Subcutaneous adipose tissue (tissue), 4 donors: ENCODE measurements around the gene TMEM100. TPM values are rescaled to one million over a fixed set of nuclear protein-coding genes. Genes with fewer than 3 reads are reported as not detected.

Experiments
- total RNA-seq, 4 donors: library from RNA; depleted of rRNA; stranded (reverse); fragments of >200 nt; gene quantifications; one replicate each; pipeline ENCODE4 v1.1.0, GENCODE V29; 2016
- TF ChIP-seq, protein P1 (sequence below): fragments of 450-650 bp; IDR thresholded peaks from one replicate; pipeline ENCODE4 v1.5.1; 2016; ENCODE audit warnings: low read depth, mild to moderate bottlenecking, control low read depth, antibody characterized with exemption, moderate library complexity

TMEM100 gene, protein sequence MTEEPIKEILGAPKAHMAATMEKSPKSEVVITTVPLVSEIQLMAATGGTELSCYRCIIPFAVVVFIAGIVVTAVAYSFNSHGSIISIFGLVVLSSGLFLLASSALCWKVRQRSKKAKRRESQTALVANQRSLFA
- 10 to 100 TPM; 17.4 to 67.6 (median 43.2) TPM for total RNA-seq

DNA sequence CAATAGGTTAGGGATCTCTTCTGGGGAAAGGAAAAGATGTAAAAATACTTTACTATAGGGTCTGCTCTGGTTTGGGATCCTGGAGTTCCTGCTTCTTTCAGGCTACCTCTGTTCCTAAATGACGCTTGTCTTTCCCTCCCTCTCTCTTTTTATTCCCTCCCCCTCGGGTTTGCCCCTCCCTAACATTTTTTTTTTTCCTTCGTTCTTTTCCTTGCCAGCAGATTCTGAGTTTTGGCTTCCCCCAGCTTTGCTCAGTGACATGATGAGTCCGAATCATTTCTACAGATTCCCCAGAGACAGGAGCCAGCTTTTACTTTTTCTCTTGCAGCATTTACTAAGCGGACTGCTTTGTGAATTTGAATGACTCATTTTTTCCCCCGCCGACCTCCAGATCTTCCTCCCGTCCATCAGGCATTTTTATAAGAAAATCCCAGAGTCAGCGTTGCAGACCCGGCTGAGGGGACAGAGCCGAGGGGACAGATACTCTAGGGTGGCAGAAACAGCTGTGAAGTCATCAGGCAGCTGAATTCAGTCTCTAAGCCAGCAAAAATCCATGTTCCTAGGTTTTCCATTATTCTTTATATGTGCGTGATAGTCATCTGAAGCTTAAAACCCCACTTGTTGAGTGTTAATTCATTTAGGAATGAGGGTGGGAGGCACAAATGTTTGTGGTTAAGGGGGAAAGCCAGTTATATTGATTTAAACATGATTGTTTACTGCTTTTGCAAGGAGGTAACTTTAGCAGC is at the start of gene TMEM100:
Gene TMEM100 (minus strand): TSS at position 123 of the 746 bp plus-strand sequence. CDS start 1,794 bp downstream, outside the sequence.
- TF ChIP-seq, protein P1, sequence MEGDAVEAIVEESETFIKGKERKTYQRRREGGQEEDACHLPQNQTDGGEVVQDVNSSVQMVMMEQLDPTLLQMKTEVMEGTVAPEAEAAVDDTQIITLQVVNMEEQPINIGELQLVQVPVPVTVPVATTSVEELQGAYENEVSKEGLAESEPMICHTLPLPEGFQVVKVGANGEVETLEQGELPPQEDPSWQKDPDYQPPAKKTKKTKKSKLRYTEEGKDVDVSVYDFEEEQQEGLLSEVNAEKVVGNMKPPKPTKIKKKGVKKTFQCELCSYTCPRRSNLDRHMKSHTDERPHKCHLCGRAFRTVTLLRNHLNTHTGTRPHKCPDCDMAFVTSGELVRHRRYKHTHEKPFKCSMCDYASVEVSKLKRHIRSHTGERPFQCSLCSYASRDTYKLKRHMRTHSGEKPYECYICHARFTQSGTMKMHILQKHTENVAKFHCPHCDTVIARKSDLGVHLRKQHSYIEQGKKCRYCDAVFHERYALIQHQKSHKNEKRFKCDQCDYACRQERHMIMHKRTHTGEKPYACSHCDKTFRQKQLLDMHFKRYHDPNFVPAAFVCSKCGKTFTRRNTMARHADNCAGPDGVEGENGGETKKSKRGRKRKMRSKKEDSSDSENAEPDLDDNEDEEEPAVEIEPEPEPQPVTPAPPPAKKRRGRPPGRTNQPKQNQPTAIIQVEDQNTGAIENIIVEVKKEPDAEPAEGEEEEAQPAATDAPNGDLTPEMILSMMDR = no peak

DNA sequence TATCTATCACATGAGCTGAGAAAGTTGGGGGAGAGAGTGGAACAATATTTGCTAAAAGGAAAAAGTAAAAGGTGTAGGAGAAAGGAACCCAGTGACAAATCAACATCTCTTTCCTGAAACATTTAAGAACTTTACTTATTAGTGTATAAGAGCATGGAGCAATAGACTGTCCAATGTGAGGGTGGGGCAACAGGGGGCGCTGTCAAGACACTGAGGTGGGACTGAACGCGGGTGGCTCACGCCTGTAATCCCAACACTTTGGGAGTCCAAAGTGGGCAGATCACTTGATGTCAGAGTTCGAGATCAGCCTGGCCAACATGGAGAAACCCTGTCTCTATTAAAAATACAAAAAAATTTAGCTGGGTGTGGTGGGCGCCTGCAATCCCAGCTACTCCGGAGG is 49.4 kb upstream of the TMEM100 start:
- TF ChIP-seq, protein P1 = no peak

DNA sequence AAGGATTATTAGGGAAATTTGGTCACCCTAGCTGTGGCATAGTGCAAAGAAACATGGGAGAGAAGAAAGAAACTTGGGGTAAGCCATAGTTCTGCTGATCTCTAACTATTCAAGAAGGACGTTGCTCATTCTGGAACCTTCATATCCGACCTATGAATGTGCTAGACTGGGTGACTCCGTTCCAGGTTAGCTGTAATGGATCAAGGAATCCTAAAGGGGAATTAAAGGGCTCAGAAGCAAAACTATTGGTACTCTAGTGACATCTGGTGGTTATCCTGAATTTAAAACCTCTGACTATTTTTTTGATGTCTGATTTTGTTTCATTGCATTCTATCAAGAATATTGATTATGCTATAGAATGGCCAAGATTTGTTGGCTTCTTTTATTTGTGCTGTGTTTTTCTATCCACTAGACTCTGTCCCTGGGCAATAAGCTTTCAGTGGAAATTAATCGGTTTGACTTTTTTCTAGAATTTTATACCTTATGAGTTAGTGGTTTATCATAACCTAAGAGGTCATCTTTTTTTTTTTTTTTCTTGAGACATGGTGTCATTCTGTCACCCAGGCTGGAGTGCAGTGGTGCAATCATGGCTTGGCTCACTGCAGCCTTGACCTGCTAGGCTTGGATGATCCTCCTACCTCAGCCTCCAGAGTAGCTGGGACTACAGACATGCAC is 47.7 kb upstream of the TMEM100 start:
- TF ChIP-seq, protein P1 = no peak

DNA sequence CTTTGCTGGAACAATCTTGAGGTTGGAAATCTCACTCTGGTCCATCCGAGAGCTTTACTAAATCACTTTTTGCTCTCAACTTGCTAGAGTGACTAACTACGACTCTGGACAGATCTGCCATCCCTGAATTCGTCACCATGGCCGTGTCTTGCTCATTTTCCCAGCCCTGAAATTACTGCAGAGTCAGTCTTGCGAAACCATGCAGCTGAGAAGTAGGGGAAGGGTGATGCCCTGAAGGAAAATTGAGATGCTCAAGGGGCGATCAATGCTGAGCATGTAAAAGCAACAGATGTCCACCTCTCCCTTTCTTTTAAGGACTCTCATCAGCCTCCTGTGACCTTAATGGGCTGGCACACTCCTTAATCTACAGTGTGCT is 46.9 kb upstream of the TMEM100 start:
- TF ChIP-seq, protein P1 = no peak

DNA sequence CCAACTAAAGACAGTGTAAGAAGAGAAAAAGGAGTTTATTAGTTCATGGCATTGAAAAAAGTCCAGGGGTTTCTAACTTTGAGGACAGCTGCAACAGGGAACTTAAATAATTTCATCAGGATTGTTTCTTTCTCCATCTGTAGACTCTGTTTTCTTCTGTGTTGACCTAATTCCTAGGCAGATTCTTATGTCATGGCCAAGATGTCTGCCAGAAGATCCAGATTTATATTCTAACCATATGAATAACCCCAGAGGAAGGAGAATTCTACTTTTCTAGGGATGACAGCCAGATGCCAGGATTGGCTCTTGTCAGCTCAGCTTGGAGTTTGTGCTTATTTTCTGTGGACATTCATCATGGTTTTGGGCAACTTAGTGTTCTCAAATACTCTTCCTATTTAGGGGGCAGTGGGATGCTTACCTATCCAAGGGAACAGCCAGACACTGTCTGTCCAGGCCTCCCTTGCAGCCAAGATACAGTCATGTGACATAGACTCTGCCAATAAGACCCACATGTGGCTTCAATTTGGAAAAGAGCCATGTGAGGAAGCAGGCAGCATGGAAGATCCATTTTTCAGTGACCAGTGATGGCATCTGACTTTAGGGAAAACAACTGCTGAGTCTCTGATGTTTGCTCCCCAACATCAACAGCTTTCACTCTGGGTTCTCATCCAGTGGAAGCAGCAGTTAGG is 46.4 kb upstream of the TMEM100 start:
- TF ChIP-seq, protein P1 = no peak

DNA sequence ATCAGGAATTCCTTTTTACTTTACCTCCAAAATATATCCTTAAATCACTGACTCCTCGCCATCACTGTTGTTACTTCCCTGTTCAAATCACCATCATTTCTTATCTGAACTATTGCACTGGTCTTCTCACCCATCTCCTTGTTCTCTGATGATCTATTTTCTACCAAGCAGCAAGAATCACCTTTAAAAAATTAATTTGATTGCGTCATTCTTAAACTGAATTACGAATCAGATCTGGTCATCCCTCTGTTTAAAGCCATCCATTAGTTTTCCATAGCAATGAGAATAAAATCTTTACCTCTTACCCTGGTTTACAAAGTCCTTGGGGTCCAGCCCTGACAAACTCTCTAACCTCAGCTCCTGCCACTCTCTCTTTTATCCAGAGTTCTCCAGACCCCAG is 42.8 kb upstream of the TMEM100 start:
- TF ChIP-seq, protein P1 = no peak

DNA sequence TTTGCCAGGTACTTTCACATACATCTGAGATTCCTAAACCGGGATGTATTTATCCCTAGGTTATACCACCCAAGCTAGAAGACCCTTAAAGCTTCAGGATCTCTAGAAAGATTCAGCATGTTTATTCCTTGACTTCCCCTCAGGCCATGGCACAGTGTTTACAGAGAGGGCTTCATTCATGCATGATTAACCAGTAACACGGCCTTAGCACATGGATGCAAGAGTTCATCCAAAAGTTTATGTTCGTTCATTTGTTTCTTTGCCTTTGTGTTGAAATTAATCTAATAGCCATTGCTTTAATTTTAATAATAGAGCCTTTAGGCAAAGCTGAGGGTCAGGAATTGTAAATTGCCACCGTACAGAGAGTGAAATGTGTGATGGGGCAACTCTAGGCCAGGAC is 41.9 kb upstream of the TMEM100 start:
- TF ChIP-seq, protein P1 = no peak
